ENCODE measurements around the gene UPF2.

UPF2 gene

GRCh38 chr10:12006671-12007070, 35.9 kb downstream of the UPF2 start:
- TF ChIP-seq MAX (IDR thresholded peaks at IDR 0.05; ENCODE audit: low read depth, low read length) (no peak), POLR2A (IDR thresholded peaks at IDR 0.05; ENCODE audit: extremely low read depth, insufficient read length) (no peak), MYC (IDR thresholded peaks at IDR 0.05; ENCODE audit: low read depth, low read length) (no peak), CTCF (IDR thresholded peaks at IDR 0.05; ENCODE audit: low read depth, low read length) (no peak)
- DNase-seq (ENCODE audit: low read depth) = no peak
- H3K4me3 ChIP-seq (ENCODE audit: low read depth, low read length) = no peak overlapping the region

- peak; percentile 33 for DNase-seq (ENCODE audit: low read depth)
- H3K4me3 ChIP-seq (ENCODE audit: low read depth, low read length) = no peak overlapping the region
- TF ChIP-seq CTCF (IDR thresholded peaks at IDR 0.05; ENCODE audit: low read depth, low read length) = no peak
- no peak for TF ChIP-seq POLR2A (IDR thresholded peaks at IDR 0.05; ENCODE audit: extremely low read depth, insufficient read length)
These were observed 48.7 kb downstream of the UPF2 start for GRCh38 chr10:11993834-11994468.

- DNase-seq (ENCODE audit: low read depth) = no peak
- no peak overlapping the region for H3K4me3 ChIP-seq (ENCODE audit: low read depth, low read length)
- no peak for TF ChIP-seq MAX (IDR thresholded peaks at IDR 0.05; ENCODE audit: low read depth, low read length)
- TF ChIP-seq CTCF (IDR thresholded peaks at IDR 0.05; ENCODE audit: low read depth, low read length) = no peak
- no peak for TF ChIP-seq POLR2A (IDR thresholded peaks at IDR 0.05; ENCODE audit: extremely low read depth, insufficient read length)
- TF ChIP-seq MYC (IDR thresholded peaks at IDR 0.05; ENCODE audit: low read depth, low read length) = no peak
These were observed 53.7 kb downstream of the UPF2 start for GRCh38 chr10:11988924-11989323.

GRCh38 chr10:11986593-11987216, 55.9 kb downstream of the UPF2 start:
- no peak overlapping the region for H3K4me3 ChIP-seq (ENCODE audit: low read depth, low read length)
- TF ChIP-seq POLR2A (IDR thresholded peaks at IDR 0.05; ENCODE audit: extremely low read depth, insufficient read length) (no peak), CTCF (IDR thresholded peaks at IDR 0.05; ENCODE audit: low read depth, low read length) (peak; percentile 61), MAX (IDR thresholded peaks at IDR 0.05; ENCODE audit: low read depth, low read length) (no peak), MYC (IDR thresholded peaks at IDR 0.05; ENCODE audit: low read depth, low read length) (no peak)
- DNase-seq (ENCODE audit: low read depth) = peak; percentile 78

- TF ChIP-seq MYC (IDR thresholded peaks at IDR 0.05; ENCODE audit: low read depth, low read length) (no peak), MAX (IDR thresholded peaks at IDR 0.05; ENCODE audit: low read depth, low read length) (no peak), CTCF (IDR thresholded peaks at IDR 0.05; ENCODE audit: low read depth, low read length) (no peak), POLR2A (IDR thresholded peaks at IDR 0.05; ENCODE audit: extremely low read depth, insufficient read length) (no peak)
- no peak overlapping the region for H3K4me3 ChIP-seq (ENCODE audit: low read depth, low read length)
- DNase-seq (ENCODE audit: low read depth) = no peak
These were observed 60.4 kb downstream of the UPF2 start for GRCh38 chr10:11982253-11982652.

All from NB4 (cell line).